SU-DHL-6 (cell line): ENCODE data around the gene NOTUM.

ENCODE experiments used
- H2AFZ ChIP-seq: fragments of 200-600 bp; sonication (generic); 2 replicates; pipeline ENCODE4 v1.6.1; 2014; ENCODE audit warnings: low read depth, mild to moderate bottlenecking, moderate library complexity, mixed read lengths, antibody characterized with exemption, low read length; ENCODE audit not compliant: severe bottlenecking
- H3F3A ChIP-seq: fragments of 200-600 bp; shearing (Covaris generic); 2 replicates; pipeline ENCODE4 v1.6.0; 2016; ENCODE audit warnings: antibody characterized with exemption, mild to moderate bottlenecking; ENCODE audit not compliant: insufficient read depth
- H3K27ac ChIP-seq: fragments of 200-600 bp; sonication (generic); 2 replicates; pipeline ENCODE4 v1.5.1; 2016; ENCODE audit warnings: low read depth, mild to moderate bottlenecking, low read length, moderate library complexity, mixed read lengths
- H3K27me3 ChIP-seq: fragments of 200-600 bp; sonication (generic), shearing (Covaris generic); 2 replicates; pipeline ENCODE4 v1.6.0; 2014; ENCODE audit warnings: mild to moderate bottlenecking, low read length
- H3K36me3 ChIP-seq: fragments of 200-600 bp; sonication (generic); 2 replicates; pipeline ENCODE4 v1.6.1; 2014; ENCODE audit warnings: mild to moderate bottlenecking, low read length, mixed read lengths
- H3K4me2 ChIP-seq: fragments of 300-600, 200-600 bp; shearing (Covaris generic), sonication (generic); 2 replicates; pipeline ENCODE4 v1.6.0; 2014; ENCODE audit warnings: low read length, low read depth, mild to moderate bottlenecking; ENCODE audit not compliant: poor library complexity, severe bottlenecking
- H3K4me3 ChIP-seq: fragments of 200-600 bp; sonication (generic); 2 replicates; pipeline ENCODE4 v1.5.1; 2014; ENCODE audit warnings: antibody characterized with exemption, low read length, mild to moderate bottlenecking, mixed read lengths; ENCODE audit not compliant: insufficient read depth, poor library complexity, severe bottlenecking
- H3K79me2 ChIP-seq: fragments of 200-600 bp; sonication (generic); 2 replicates; pipeline ENCODE4 v1.6.1; 2014; ENCODE audit warnings: mild to moderate bottlenecking, low read length, moderate library complexity; ENCODE audit not compliant: insufficient read depth
- H3K9ac ChIP-seq: fragments of 200-600 bp; sonication (generic); 2 replicates; pipeline ENCODE4 v1.7.0; 2014; ENCODE audit warnings: mild to moderate bottlenecking, low read length
- H3K9me2 ChIP-seq: fragments of 200-600 bp; sonication (generic); replicated peaks from 2 replicates; pipeline ENCODE4 v1.6.1; 2014; ENCODE audit warnings: low read length; ENCODE audit not compliant: insufficient read depth
- H3K9me3 ChIP-seq: fragments of 200-600 bp; sonication (generic); 2 replicates; pipeline ENCODE4 v1.6.1; 2014; ENCODE audit warnings: low read length, mixed read lengths; ENCODE audit not compliant: insufficient read depth
- H4K20me1 ChIP-seq: fragments of 200-600 bp; sonication (generic); 2 replicates; pipeline ENCODE4 v1.6.1; 2014; ENCODE audit warnings: low read depth, mild to moderate bottlenecking, antibody characterized with exemption, low read length, moderate library complexity, mixed read lengths
- CTCF ChIP-seq: fragments of 200-600 bp; sonication (generic); IDR thresholded peaks from one replicate; pipeline ENCODE4 v1.5.1; 2017; ENCODE audit warnings: antibody characterized with exemption, mild to moderate bottlenecking, low read length, moderate library complexity; ENCODE audit not compliant: insufficient read depth, poor library complexity, severe bottlenecking
- EZH2phosphoT487 ChIP-seq: fragments of 200-600 bp; sonication (generic), shearing (Covaris generic); conservative IDR thresholded peaks from 2 replicates; pipeline ENCODE4 v1.6.1; 2018; ENCODE audit warnings: mild to moderate bottlenecking, antibody characterized with exemption, low read length, moderate library complexity, mixed read lengths

The NOTUM gene

GRCh38 chr17:81941484-81942166 lies 19.4 kb downstream of the NOTUM start:
- TF ChIP-seq CTCF: no peak
- TF ChIP-seq EZH2phosphoT487: no peak
- Histone ChIP-seq H3K36me3 (no peaks in the 10 kb centered on the region), H3F3A (peaks cover 50% of the 10 kb centered on the region), H3K9me3 (no peaks in the 10 kb centered on the region), H2AFZ (no peak overlapping the region), H3K9ac (peak overlapping the region; percentile 73), H3K27me3 (no peaks in the 10 kb centered on the region), H3K4me2 (peak overlapping the region; percentile 63), H3K27ac (peak overlapping the region; percentile 98), H4K20me1 (no peaks in the 10 kb centered on the region), H3K9me2 (no peaks in the 10 kb centered on the region), H3K4me3 (peak overlapping the region; percentile 54), H3K79me2 (peaks cover 25% of the 10 kb centered on the region)

- Histone ChIP-seq H3K9me3 (no peaks in the 10 kb centered on the region), H3K9ac (peak overlapping the region; percentile 73), H3K4me3 (peak overlapping the region; percentile 54), H3K4me2 (peak overlapping the region; percentile 63), H3K27ac (peak overlapping the region; percentile 98), H4K20me1 (no peaks in the 10 kb centered on the region), H3K27me3 (no peaks in the 10 kb centered on the region), H3F3A (peaks cover 50% of the 10 kb centered on the region), H2AFZ (no peak overlapping the region), H3K9me2 (no peaks in the 10 kb centered on the region), H3K36me3 (no peaks in the 10 kb centered on the region), H3K79me2 (peaks cover 26% of the 10 kb centered on the region)
- no peak for TF ChIP-seq EZH2phosphoT487
- TF ChIP-seq CTCF: no peak
These were observed 20.2 kb downstream of the NOTUM start for GRCh38 chr17:81940538-81941483.

- Histone ChIP-seq H3K9me3 (no peaks in the 10 kb centered on the region), H3K4me3 (peak overlapping the region; percentile 54), H4K20me1 (no peaks in the 10 kb centered on the region), H3K27me3 (no peaks in the 10 kb centered on the region), H3K27ac (peak overlapping the region; percentile 98), H3K9ac (peak overlapping the region; percentile 73), H3K36me3 (no peaks in the 10 kb centered on the region), H3F3A (peaks cover 50% of the 10 kb centered on the region), H3K79me2 (peaks cover 26% of the 10 kb centered on the region), H3K9me2 (no peaks in the 10 kb centered on the region), H3K4me2 (peak overlapping the region; percentile 63), H2AFZ (no peak overlapping the region)
- no peak for TF ChIP-seq EZH2phosphoT487
- TF ChIP-seq CTCF: no peak
These were observed 21.1 kb downstream of the NOTUM start for GRCh38 chr17:81939881-81940385.
